Activated naive CD8-positive, alpha-beta T cell treated with anti-CD3 and anti-CD28 coated beads for 36 hours (primary cell): ENCODE results near the gene PGGT1B. TPM values are rescaled to one million over a fixed set of nuclear protein-coding genes. Genes with fewer than 3 reads are reported as not detected.

Experiments used
- DNase-seq: peaks from one replicate; pipeline ENCODE4 v3.0.0; 2021
- H3K27ac Mint-ChIP-seq: one replicate; pipeline ENCODE4 v1.8.0; 2022; ENCODE audit warnings: mild to moderate bottlenecking, moderate library complexity, mixed read lengths
- H3K27me3 Mint-ChIP-seq: one replicate; pipeline ENCODE4 v1.8.0; 2022; ENCODE audit warnings: mild to moderate bottlenecking, mixed read lengths
- H3K36me3 Mint-ChIP-seq: one replicate; pipeline ENCODE4 v1.8.0; 2021; ENCODE audit warnings: mild to moderate bottlenecking, mixed read lengths
- H3K4me1 Mint-ChIP-seq: one replicate; pipeline ENCODE4 v1.8.0; 2021; ENCODE audit warnings: mixed read lengths
- H3K4me3 Mint-ChIP-seq: one replicate; pipeline ENCODE4 v1.8.0; 2022; ENCODE audit warnings: mild to moderate bottlenecking, moderate library complexity, mixed read lengths
- H3K9me3 Mint-ChIP-seq: one replicate; pipeline ENCODE4 v1.8.0; 2022; ENCODE audit warnings: mixed read lengths
- total RNA-seq, 2 experiments: library from RNA; stranded (reverse); gene quantifications; one replicate each; pipeline ENCODE4 v1.2.3, GENCODE V29; 2021

PGGT1B gene
- total RNA-seq, 2 experiments from 2014 or later = 47.9 TPM

DNA sequence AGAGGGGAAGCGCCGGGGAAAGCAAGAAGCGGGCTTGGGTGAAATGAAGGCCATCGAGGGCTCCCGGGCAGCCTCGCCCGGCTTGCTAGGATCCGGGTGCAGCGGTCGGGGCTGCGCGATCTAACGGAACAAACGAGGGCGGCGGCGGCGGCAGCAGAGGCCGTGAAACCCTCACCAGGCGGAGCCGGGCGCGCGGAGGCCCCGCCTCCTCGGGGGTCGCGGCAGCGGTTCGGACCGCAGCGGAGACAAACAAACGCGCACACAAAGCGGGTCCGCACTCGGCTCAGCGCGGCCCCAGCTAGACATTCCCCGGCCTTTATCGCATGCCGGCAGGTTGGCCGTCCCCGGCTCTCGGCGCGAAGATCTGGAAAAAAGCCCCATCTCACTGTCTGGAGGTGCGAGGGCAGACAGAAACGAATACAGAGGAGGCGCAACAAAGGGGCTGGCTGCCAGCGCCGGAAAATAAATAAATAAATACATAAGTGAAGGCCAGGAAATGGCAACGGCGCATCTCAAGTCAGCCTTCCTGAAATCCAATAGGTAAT, 82.4 kb downstream of the PGGT1B start:
- peaks cover 2% of the 10 kb centered on the region for H3K36me3 Mint-ChIP-seq

DNA sequence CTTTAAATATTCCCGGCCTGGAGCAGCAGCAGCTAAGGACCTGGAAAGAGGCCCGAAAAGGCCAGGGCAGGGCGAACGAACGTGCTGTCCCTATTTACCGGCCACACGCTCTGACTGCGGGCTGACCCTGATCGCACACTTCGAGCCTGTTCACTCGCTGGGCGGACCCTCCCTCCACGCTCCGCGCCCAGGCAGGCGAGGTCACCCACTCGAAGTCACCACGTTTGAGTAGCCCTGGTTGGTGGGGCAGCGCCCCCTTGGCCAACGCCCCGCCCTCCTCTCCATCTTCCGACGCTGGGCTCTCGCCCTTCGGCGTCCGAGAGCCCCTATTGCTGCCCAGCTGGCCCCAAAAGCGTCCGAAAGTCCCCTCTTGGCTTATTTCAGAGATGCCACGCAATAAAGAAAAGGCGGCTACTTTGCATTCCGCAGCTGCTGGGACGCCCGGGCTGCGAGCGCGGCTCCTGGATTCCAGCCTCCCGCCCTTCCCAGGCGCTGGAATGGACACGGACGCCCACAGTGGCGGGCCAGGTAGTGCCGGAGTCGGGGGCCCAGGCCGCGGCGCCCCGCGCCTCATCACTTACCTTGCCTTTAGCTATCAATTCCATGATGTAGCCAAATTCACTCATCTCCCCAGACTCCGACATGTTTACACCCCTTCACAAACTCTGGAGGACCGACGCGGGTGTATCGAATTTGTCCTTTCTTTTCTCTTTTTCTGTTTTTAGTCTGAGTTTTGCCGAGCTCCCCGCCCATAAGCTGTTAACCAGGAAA, 83.1 kb downstream of the PGGT1B start:
- no peak for DNase-seq
- no peak overlapping the region for H3K27ac Mint-ChIP-seq
- peak overlapping the region; percentile 80 for H3K4me3 Mint-ChIP-seq
- H3K4me1 Mint-ChIP-seq = peaks cover 6% of the 10 kb centered on the region
- peaks cover 2% of the 10 kb centered on the region for H3K36me3 Mint-ChIP-seq
- peaks cover 2% of the 10 kb centered on the region for H3K9me3 Mint-ChIP-seq
- peaks cover 89% of the 10 kb centered on the region for H3K27me3 Mint-ChIP-seq

More for the DNA sequence above, 82.4 kb downstream of the PGGT1B start:
- Mint-ChIP-seq H3K4me1 (peaks cover 8% of the 10 kb centered on the region), H3K9me3 (peaks cover 2% of the 10 kb centered on the region), H3K27me3 (peaks cover 86% of the 10 kb centered on the region), H3K27ac (no peak overlapping the region), H3K4me3 (peak overlapping the region; percentile 80)
- DNase-seq = peak; percentile 27

DNA sequence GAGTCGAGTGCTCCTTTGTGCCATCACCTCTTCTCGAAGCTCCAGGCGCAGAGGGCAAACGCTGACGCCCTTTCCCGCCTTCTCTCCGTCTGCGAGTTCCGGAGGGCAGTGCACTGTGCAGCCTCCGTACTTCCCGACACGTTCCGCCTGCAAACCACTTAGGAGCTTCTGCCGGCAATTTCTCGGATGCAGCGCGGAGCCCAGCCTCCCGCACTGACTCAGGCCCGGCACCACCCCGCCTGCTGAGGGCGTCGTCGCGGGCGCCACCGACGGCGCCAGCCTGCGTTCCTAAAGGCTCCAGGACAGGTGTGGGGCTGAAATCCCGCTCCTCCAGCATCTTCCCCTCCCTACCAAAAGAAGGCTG, 83.7 kb downstream of the PGGT1B start:
- Mint-ChIP-seq H3K27me3 (peaks cover 89% of the 10 kb centered on the region), H3K36me3 (peaks cover 2% of the 10 kb centered on the region), H3K4me1 (peaks cover 5% of the 10 kb centered on the region), H3K27ac (no peak overlapping the region), H3K4me3 (no peak overlapping the region), H3K9me3 (no peaks in the 10 kb centered on the region)
- no peak for DNase-seq

DNA sequence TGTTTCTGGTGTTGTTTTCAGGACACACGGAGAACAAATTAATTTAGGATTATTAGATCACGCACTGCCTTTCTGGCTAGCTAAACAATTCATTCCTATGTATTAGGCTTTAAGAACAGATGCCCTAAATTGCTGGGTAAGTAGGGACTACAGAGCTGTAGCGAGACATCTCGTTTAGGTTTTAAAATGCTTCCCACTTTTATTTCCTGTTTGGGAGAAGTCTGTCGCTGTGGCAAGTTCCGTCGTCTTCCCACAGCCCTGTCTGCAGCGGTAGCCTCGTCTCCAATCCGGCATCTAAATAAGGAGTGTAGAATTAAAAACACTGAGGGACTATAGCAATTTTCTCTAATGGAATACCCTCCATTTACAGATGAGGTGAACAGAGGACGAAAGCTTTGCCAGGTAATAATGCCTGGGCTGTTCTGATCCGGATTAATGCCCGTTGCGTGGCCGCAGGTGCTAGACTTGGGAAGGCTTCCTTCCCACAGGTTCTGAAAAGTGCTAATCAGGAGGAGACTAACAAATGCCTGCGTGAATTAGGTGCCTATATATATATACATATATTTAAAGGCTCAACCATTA, 91.7 kb downstream of the PGGT1B start:
- DNase-seq = no peak
- H3K27me3 Mint-ChIP-seq = peaks cover 77% of the 10 kb centered on the region
- H3K4me1 Mint-ChIP-seq = peaks cover 7% of the 10 kb centered on the region
- H3K36me3 Mint-ChIP-seq = peaks cover 5% of the 10 kb centered on the region
- H3K9me3 Mint-ChIP-seq = peaks cover 11% of the 10 kb centered on the region
- no peak overlapping the region for H3K27ac Mint-ChIP-seq
- peak overlapping the region; percentile 58 for H3K4me3 Mint-ChIP-seq

DNA sequence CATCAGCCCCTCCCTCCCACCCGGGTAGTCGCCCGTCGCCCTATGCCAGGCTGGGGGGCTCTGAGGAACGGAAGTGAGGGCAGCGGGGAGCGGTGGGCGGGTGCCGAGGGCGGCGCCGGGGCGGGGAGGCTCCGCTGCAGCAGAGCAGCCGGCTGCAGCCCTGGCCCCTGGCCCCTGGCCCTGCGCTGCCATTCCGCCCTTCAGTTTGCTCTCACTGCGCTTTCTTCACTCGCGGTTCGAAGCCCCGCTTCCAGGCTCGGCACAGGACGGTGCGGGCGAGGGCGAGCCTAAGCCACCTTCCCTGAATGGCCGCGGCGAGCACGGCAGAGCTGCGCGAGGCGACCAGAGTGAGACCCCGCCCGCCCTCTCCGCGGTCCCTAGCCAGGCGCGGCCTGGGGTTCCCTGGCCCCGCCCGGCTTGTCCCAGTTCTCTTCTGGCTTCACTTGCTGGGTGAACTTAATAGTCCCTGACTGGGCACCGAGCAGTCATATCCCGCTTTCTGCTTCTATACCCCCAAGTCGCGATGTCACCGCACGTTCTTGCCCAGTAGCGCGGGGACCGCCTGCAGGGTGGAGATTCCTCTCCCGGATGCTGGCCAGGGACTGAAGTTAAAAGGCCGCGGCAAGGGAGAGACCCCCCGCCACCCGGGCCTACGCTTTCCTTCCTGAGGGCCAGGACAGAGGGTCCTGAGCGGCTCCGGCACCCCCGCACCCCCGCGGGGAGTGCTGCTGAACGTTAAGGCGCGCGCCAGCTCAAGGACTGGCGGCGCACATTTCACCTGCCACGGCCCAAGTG, 92.3 kb downstream of the PGGT1B start:
- no peak overlapping the region for H3K27ac Mint-ChIP-seq
- peak overlapping the region; percentile 58 for H3K4me3 Mint-ChIP-seq
- peaks cover 73% of the 10 kb centered on the region for H3K27me3 Mint-ChIP-seq
- no peak for DNase-seq
- peaks cover 5% of the 10 kb centered on the region for H3K36me3 Mint-ChIP-seq
- peaks cover 11% of the 10 kb centered on the region for H3K9me3 Mint-ChIP-seq
- H3K4me1 Mint-ChIP-seq = peaks cover 7% of the 10 kb centered on the region

DNA sequence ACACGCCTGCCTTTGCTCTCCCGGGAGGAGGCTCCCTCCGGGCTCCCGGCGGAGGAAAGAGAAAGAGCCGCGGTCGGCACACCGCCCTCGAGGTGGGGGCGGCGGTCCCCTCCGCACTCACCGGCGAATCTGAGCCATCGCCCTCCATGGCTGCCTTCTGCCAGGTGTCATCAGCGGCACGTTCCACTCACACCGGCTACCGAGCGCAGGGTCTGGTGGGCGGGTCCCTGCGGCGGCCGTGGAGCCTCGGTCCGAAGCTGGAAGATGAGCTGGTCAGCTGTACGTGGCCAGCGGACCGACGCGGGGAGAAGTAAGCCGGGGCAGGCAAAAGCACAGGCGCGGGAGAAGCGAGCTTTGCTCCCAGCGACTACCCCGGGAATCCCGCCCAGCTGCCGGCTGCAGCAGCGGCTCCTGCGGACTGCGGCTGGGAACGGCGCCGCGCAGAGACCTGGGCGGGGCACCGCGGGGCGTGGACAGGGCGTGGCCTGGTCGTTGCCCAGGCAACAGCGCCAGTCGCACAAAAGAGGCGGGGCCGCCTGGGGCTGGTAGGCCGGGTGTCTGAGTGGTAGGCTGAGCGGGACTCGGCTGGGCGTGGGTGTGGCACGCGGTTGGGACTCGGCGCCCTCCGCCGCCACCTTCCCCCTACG, 93.1 kb downstream of the PGGT1B start, which contains the start of gene TRIM36:
TRIM36 (minus strand) TSS at position 422 of the 647 bp plus-strand sequence; CDS start at position 148, 274 bp downstream.
- peaks cover 7% of the 10 kb centered on the region for H3K4me1 Mint-ChIP-seq
- H3K27me3 Mint-ChIP-seq = peaks cover 73% of the 10 kb centered on the region

DNA sequence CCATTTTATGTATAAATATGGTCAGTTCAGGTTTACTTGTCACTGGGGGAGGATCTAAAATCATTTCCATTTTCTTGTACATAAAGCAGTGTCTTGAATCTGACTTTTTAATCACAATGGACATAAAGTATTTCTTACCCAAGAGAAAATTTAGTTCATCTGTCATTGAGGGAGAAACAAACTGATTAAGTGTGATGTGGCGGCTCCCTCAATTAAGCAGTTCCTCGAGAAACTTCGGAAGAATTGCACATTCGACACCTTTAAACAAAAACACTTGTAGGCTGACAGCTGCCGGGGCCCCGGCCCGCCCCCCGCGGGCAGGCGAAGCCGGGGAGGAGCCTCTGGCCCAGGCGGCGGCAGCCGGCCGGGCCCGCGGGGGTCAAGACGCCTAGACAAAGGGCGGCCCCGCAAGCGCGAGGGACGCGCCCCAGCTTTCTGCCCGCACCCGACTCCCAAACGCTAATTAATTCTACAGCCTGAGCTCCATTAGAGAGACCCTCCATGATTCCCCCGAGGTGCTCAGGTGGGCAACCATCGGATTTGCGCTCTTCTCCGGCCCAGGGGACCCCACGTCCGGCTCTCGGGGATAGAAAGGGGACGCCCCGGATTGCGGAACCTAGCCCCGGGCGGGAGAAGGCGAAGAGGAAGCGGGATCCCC, 93.7 kb downstream of the PGGT1B start:
- peaks cover 5% of the 10 kb centered on the region for H3K36me3 Mint-ChIP-seq
- DNase-seq = no peak
- peaks cover 11% of the 10 kb centered on the region for H3K9me3 Mint-ChIP-seq
- H3K4me1 Mint-ChIP-seq = peaks cover 7% of the 10 kb centered on the region
- H3K27ac Mint-ChIP-seq = no peak overlapping the region
- peaks cover 69% of the 10 kb centered on the region for H3K27me3 Mint-ChIP-seq
- H3K4me3 Mint-ChIP-seq = peak overlapping the region; percentile 80

More for the DNA sequence above, 93.1 kb downstream of the PGGT1B start, which contains the start of gene TRIM36:
- DNase-seq = peak; percentile 95
- H3K36me3 Mint-ChIP-seq = peaks cover 5% of the 10 kb centered on the region
- H3K4me3 Mint-ChIP-seq = peak within 1 kb of the TSS; percentile 80
- H3K9me3 Mint-ChIP-seq = peaks cover 11% of the 10 kb centered on the region
- no peak within 1 kb of the TSS for H3K27ac Mint-ChIP-seq

DNA sequence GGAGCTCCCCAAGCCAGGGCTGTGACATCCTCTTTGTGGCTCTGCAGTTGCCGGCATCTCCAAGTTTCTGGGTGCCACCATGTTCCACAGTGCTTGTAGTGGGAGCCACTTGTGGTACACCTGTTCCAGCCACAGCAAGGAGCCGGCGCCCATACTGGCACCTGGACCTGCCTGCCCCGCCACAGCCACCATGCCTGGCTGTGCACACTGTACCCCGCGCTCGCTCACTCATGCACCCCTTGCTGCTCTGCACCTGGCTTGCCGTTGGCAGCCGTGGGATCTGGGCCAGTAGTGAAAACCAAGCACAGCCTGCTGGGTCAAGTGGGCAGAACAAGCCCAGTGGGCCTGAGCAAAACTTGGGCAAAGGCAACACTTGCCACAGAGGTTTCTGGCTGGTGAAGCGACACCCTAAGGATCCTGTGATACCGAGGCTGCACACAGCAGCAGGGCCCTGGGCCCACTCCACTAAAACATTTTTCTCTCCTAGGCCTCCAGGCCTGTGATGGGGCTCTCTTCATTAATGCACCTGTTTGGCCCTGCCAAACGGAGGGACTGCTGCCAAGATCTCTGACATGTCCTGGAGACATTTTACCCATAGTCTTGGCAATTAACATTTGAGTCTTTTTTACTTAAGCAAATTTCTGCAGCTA, 95.8 kb downstream of the PGGT1B start:
- Mint-ChIP-seq H3K27me3 (peaks cover 62% of the 10 kb centered on the region), H3K36me3 (peaks cover 5% of the 10 kb centered on the region), H3K4me1 (peaks cover 7% of the 10 kb centered on the region), H3K4me3 (no peak overlapping the region), H3K27ac (no peak overlapping the region), H3K9me3 (peaks cover 11% of the 10 kb centered on the region)
- no peak for DNase-seq

DNA sequence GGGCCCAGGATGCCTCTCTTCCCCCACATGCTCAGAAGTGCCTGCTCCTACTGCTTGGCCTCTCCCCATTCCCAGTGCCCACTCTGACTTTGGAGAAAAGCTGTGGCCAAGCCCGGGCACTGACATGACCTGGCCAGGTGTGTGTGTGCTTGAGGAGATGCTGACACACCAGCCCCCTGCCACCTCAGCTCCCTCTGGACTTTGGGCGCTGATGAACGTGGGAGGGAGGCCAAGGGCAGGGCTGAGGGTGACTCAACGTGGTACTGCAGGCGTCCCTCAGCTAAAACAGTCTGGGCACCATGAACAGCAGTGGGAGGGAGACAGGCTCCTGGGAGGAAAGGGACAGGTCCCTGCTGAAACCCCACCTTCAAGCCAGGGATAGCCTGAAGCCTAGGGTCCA, 96.9 kb downstream of the PGGT1B start:
- peaks cover 3% of the 10 kb centered on the region for H3K4me1 Mint-ChIP-seq
- H3K27me3 Mint-ChIP-seq = peaks cover 60% of the 10 kb centered on the region
- H3K36me3 Mint-ChIP-seq = peaks cover 5% of the 10 kb centered on the region
- H3K27ac Mint-ChIP-seq = no peak overlapping the region
- no peak for DNase-seq
- H3K9me3 Mint-ChIP-seq = peaks cover 11% of the 10 kb centered on the region
- H3K4me3 Mint-ChIP-seq = no peak overlapping the region

DNA sequence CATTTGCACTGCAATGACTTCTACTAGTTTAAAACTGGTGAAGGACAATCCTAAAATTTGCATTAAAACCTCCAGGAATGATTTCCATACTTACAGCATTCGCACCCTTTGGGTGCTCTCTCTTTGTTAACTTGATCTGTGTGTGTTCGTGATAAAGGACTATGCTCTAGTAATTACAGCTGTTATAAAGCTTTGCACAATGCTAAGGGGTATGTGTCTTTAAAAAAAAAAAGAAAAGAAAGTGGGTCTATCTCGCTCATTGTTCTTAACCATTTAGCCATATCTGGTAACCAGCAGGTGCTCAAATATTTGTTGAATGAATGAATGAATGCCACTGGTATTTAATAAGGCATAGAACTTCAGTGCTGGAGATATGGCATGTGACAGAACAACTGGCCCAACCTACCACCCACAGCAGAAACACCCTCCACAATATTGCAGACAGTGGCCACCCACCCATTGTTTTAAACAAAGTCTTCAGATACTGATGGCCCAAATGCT, 101.7 kb downstream of the PGGT1B start:
- Mint-ChIP-seq H3K27ac (no peak overlapping the region), H3K4me1 (no peaks in the 10 kb centered on the region), H3K4me3 (no peak overlapping the region), H3K27me3 (peaks cover 64% of the 10 kb centered on the region), H3K36me3 (no peaks in the 10 kb centered on the region), H3K9me3 (no peaks in the 10 kb centered on the region)
- DNase-seq = no peak

Other genes starting within 250 kb of the PGGT1B start
- under 1 TPM; 0.04 to 0.19 TPM for gene TRIM36, start 93.0 kb downstream of the PGGT1B start, total RNA-seq
- 1 to 10 TPM; 1.7 to 1.8 TPM for gene CCDC112, start 33.8 kb upstream of the PGGT1B start, total RNA-seq